Colonic mucosa (tissue), 4 donors: Measurements from ENCODE around the gene FNDC3B. TPM values are rescaled to one million over a fixed set of nuclear protein-coding genes. Genes with fewer than 3 reads are reported as not detected.
A peak's percentile ranks its signal among the peaks of the same experiment; 100 is the strongest.

ENCODE experiments used
- DNase-seq: peaks from one replicate; pipeline ENCODE4 v3.0.0-alpha.2; 2020
- H3K27ac ChIP-seq: fragments of 200-600 bp; one replicate; pipeline ENCODE4 v1.8.0; 2021
- H3K27me3 ChIP-seq: fragments of 200-600 bp; one replicate; pipeline ENCODE4 v1.8.0; 2021
- H3K36me3 ChIP-seq: fragments of 200-600 bp; one replicate; pipeline ENCODE4 v1.8.0; 2021
- H3K4me1 ChIP-seq: fragments of 200-600 bp; one replicate; pipeline ENCODE4 v1.8.0; 2021; ENCODE audit warnings: mild to moderate bottlenecking
- H3K4me3 ChIP-seq: fragments of 200-600 bp; one replicate; pipeline ENCODE4 v1.8.0; 2021
- H3K9ac ChIP-seq, 2 donors: one replicate each; pipeline ENCODE4 v1.7.0; 2013; ENCODE audit warnings: control low read depth in 2 of 2, low read depth in 2 of 2, low read length in 2 of 2
- H3K9me3 ChIP-seq: fragments of 200-600 bp; one replicate; pipeline ENCODE4 v1.8.0; 2021
- intact Hi-C: fragments of 100-400 bp; cut with DNase I; formaldehyde crosslinking; loops from one replicate; pipeline ENCODE4 v1.14.1; 2022
- total RNA-seq, 2 donors: library from RNA; stranded (reverse); fragmentation: NEBNext Ultra II Directional in 1 of 2; extraction: Animal tissue kit (Norgen Biotek cat#: 25700) in 1 of 2; gene quantifications; one replicate each; pipeline ENCODE4 v1.2.1, GENCODE V29; 2021
- TF ChIP-seq, protein P1 (sequence below): fragments of 200-600 bp; IDR thresholded peaks from one replicate; pipeline ENCODE4 v1.8.0; 2022; ENCODE audit warnings: antibody characterized with exemption, mild to moderate bottlenecking
- donor health status: healthy.
- donor health status: DM: no; HTN: no; CAD: no.
- donor health status: DM: no; HTN: no; CAD: no.

The FNDC3B gene
- total RNA-seq, 2 donors from 2014 or later, result 66.7 to 142 TPM

DNA sequence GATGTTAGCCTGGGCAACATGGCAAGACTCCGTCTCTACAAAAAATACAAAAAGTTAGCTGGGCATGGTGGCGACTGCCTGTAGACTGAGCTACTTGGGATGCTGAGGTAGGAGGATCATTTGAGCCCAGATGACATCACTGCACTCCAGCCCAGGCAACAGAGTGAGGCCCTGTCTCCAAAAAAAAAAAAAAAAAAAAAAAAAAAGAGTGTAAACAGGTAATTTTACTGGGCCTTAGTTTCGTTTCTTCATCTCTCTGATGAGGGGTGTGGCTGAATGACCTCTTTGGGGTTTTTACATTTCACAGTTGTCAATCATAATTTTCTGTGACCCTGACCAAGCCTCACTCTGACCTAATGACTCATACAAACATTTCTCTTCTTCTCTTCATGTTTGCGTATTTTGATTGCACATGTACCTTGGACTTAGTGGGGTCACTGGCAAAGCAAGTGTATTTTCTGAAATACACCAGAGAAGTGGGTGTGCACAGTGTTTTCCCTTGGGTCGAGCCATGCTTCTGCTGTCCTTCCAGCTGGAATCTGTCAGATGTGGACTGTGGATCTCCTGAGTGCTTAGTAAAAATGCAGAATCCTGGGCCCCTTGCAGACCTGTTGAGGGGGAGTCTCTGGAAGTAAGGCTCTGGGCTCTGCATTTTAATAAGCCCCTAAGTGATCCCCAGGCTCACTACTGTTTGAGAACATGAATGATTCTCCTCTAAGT lies 140.5 kb downstream of the FNDC3B start:
- Histone ChIP-seq H3K4me3 (no peak overlapping the region), H3K36me3 (no peaks in the 10 kb centered on the region), H3K4me1 (no peaks in the 10 kb centered on the region), H3K27ac (no peak overlapping the region), H3K9me3 (no peaks in the 10 kb centered on the region), H3K9ac (peak overlapping the region in 1 of 2 donors; percentile 14), H3K27me3 (no peaks in the 10 kb centered on the region)
- intact Hi-C loops, result no loop called here
- no peak for DNase-seq
- TF ChIP-seq, protein P1, sequence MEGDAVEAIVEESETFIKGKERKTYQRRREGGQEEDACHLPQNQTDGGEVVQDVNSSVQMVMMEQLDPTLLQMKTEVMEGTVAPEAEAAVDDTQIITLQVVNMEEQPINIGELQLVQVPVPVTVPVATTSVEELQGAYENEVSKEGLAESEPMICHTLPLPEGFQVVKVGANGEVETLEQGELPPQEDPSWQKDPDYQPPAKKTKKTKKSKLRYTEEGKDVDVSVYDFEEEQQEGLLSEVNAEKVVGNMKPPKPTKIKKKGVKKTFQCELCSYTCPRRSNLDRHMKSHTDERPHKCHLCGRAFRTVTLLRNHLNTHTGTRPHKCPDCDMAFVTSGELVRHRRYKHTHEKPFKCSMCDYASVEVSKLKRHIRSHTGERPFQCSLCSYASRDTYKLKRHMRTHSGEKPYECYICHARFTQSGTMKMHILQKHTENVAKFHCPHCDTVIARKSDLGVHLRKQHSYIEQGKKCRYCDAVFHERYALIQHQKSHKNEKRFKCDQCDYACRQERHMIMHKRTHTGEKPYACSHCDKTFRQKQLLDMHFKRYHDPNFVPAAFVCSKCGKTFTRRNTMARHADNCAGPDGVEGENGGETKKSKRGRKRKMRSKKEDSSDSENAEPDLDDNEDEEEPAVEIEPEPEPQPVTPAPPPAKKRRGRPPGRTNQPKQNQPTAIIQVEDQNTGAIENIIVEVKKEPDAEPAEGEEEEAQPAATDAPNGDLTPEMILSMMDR, result no peak

DNA sequence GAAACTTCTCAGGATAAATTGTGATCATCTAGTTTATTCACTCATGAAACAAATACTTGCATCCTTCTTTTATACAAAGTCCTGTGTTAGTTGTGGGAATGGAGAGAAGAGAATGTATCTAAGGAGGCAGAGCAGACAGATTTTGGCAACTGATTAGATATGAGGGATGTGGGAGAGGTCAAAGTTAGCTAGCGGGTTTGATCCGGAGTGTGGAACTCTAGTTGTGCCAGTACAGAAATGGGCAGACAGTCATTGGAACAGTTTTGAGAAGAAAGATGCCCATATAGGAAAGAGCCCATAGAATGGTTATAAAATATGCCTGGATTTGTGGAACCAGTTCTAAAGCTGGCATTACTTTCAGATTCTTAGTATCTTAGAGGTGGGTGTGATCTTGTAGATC lies 141.1 kb downstream of the FNDC3B start:
- Histone ChIP-seq H3K9ac (peak overlapping the region in 1 of 2 donors; percentile 14), H3K9me3 (no peaks in the 10 kb centered on the region), H3K4me3 (no peak overlapping the region), H3K27ac (no peak overlapping the region), H3K27me3 (no peaks in the 10 kb centered on the region), H3K36me3 (no peaks in the 10 kb centered on the region), H3K4me1 (no peaks in the 10 kb centered on the region)
- intact Hi-C loops, result no loop called here
- TF ChIP-seq, protein P1, result no peak
- DNase-seq, result no peak

DNA sequence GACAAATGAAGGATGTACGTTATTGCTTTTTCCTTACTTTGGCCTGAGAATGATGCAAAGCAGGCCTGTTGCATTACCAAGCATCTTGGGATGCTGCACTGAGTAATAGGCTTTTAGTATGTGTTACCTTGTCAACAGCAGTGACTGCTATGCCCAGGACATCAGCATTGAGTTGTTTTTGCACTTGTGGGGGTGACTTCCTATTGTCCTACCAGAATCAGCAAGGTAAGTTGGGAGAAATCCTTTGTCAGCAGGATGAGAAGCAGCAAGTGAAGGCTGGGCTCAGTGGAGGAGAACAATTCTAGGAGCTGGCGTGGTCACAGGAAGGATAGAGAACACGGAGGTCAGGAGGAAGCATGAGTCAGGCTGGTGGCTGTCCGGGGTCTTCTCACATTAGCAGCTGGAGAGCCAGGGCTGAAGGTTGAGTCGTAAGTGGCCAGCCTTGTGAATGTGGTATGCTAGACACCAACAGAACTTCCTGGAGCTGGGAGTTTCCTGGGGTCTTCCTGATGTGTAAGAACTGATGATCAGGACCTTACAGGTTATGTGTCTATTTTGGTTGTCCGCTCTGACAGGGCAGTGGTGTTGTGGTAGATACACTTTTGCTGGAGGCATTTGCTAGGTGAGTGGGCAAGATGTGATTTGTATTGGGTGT lies 142.7 kb downstream of the FNDC3B start:
- H3K36me3 ChIP-seq, result no peaks in the 10 kb centered on the region
- no peak overlapping the region for H3K27ac ChIP-seq
- H3K9ac ChIP-seq, result no peak overlapping the region
- no peaks in the 10 kb centered on the region for H3K4me1 ChIP-seq
- no peak for DNase-seq
- intact Hi-C loops, result no loop called here
- H3K4me3 ChIP-seq, result no peak overlapping the region
- H3K27me3 ChIP-seq, result no peaks in the 10 kb centered on the region
- TF ChIP-seq, protein P1, result no peak
- no peaks in the 10 kb centered on the region for H3K9me3 ChIP-seq

DNA sequence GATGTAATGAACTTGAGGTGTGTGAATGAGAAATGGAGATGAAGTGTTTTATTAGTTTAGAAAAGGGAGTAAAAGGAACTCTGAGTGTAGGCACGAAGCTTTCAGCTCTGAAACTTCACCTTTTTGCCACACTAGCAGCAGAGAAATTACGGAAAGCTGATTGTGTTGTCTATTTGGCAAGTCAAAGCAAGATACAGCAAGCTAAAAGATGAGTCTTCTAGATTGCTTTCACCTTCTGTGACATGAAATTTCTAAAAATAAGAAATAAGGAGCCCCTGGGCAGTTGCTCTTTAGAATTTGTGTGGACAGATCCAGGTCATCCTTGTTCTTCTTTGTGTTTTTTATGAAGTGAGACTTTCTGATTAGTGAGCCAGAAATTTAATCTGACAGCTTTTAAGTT lies 143.4 kb downstream of the FNDC3B start:
- Histone ChIP-seq H3K4me3 (no peak overlapping the region), H3K9ac (no peak overlapping the region), H3K9me3 (no peaks in the 10 kb centered on the region), H3K27me3 (no peaks in the 10 kb centered on the region), H3K36me3 (no peaks in the 10 kb centered on the region), H3K4me1 (no peaks in the 10 kb centered on the region), H3K27ac (no peak overlapping the region)
- intact Hi-C loops, result no loop called here
- TF ChIP-seq, protein P1, result no peak
- DNase-seq, result no peak

DNA sequence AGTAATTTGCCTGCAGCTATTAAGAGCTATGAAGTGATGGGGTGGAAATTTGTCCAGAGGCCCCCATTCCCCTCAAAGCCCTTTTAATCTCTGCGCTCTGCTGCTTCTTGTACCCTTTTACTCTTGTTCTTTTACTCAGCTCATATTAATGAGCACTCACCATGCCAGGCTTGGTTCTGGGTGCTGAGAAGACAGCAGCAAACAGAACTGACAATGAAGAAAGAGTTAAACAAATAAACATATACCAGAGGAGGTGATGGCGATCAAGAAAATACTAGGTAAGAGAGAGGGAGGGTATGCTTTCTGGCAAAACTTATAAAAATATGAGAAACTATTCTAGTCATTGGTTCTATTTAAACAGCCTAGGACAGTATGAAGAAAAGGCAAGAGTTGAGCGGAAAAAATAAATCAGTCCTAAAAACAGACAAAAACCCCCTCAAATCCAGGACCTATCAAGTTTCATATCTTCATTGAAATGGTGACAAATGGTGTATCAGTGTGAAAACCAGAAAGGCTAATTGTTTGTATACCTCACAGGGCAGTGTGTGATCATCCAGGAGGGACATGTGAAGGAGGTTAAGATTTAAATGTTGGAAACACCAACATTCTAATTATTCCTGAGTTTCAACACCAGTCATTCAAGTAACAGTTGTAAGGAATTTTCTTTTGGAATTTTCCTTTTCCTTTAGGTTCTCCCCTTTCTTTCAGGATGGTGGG lies 144.9 kb downstream of the FNDC3B start:
- H3K36me3 ChIP-seq, result no peaks in the 10 kb centered on the region
- no peaks in the 10 kb centered on the region for H3K4me1 ChIP-seq
- no peak for DNase-seq
- no peak overlapping the region for H3K9ac ChIP-seq
- H3K27me3 ChIP-seq, result no peaks in the 10 kb centered on the region
- no peaks in the 10 kb centered on the region for H3K9me3 ChIP-seq
- TF ChIP-seq, protein P1, result no peak
- H3K4me3 ChIP-seq, result no peak overlapping the region
- H3K27ac ChIP-seq, result no peak overlapping the region
- intact Hi-C loops, result no loop called here
